Neural cell (in vitro differentiated cells): ENCODE data around the gene FN3K. TPM values are rescaled to one million over a fixed set of nuclear protein-coding genes. Genes with fewer than 3 reads are reported as not detected.

ENCODE experiments used
- H2AFZ ChIP-seq: fragments of 200-600, 300-800 bp; sonication (generic), shearing (Covaris generic); 2 replicates; pipeline ENCODE4 v1.6.0; 2014; ENCODE audit warnings: low read depth, mild to moderate bottlenecking, antibody characterized with exemption, low read length, moderate library complexity
- H3F3A ChIP-seq: fragments of 200-600 bp; shearing (Covaris generic); 2 replicates; pipeline ENCODE4 v1.6.1; 2016; ENCODE audit warnings: mild to moderate bottlenecking, moderate library complexity, mixed read lengths, antibody characterized with exemption, low read length; ENCODE audit not compliant: insufficient read depth, poor library complexity, severe bottlenecking
- H3K27ac ChIP-seq: fragments of 200-600, 300-800 bp; sonication (generic), shearing (Covaris generic); 2 replicates; pipeline ENCODE4 v1.5.1; 2014; ENCODE audit warnings: mild to moderate bottlenecking, low read length, moderate library complexity
- H3K27me3 ChIP-seq: fragments of 300-800, 200-600 bp; sonication (generic), shearing (Covaris generic); 2 replicates; pipeline ENCODE4 v1.6.0; 2014; ENCODE audit warnings: mild to moderate bottlenecking, low read depth, low read length, moderate library complexity; ENCODE audit not compliant: insufficient read depth
- H3K36me3 ChIP-seq: fragments of 300-800, 200-600 bp; sonication (generic), shearing (Covaris generic); 2 replicates; pipeline ENCODE4 v1.5.1; 2014; ENCODE audit warnings: mild to moderate bottlenecking, antibody characterized with exemption, low read length, moderate library complexity; ENCODE audit not compliant: insufficient read depth
- H3K4me2 ChIP-seq: fragments of 300-800, 200-600 bp; sonication (generic), shearing (Covaris generic); 2 replicates; pipeline ENCODE4 v1.6.0; 2014; ENCODE audit warnings: mild to moderate bottlenecking, low read length
- H3K4me3 ChIP-seq: fragments of 300-800, 200-600 bp; sonication (generic), shearing (Covaris generic); 2 replicates; pipeline ENCODE4 v1.5.1; 2014; ENCODE audit warnings: mild to moderate bottlenecking, low read length, moderate library complexity
- H3K79me2 ChIP-seq: fragments of 200-600 bp; shearing (Covaris generic); replicated peaks from 2 replicates; pipeline ENCODE4 v1.6.0; 2014; ENCODE audit warnings: mild to moderate bottlenecking, low read length, moderate library complexity; ENCODE audit not compliant: insufficient read depth
- H3K9ac ChIP-seq: fragments of 300-800, 200-600 bp; sonication (generic), shearing (Covaris generic); 2 replicates; pipeline ENCODE4 v1.6.1; 2016; ENCODE audit warnings: mild to moderate bottlenecking, low read length, mixed read lengths
- H3K9me2 ChIP-seq: fragments of 200-600 bp; shearing (Covaris generic); 2 replicates; pipeline ENCODE4 v1.6.1; 2016; ENCODE audit warnings: mild to moderate bottlenecking, low read length, mixed read lengths; ENCODE audit not compliant: insufficient read depth
- H3K9me3 ChIP-seq: fragments of 200-600, 300-800 bp; sonication (generic), shearing (Covaris generic); 2 replicates; pipeline ENCODE4 v1.6.1; 2016; ENCODE audit warnings: mild to moderate bottlenecking, mixed run types, low read length, moderate library complexity, mixed read lengths
- H4K20me1 ChIP-seq: fragments of 200-600 bp; shearing (Covaris generic); 2 replicates; pipeline ENCODE4 v1.6.1; 2016; ENCODE audit warnings: mild to moderate bottlenecking, mixed run types; ENCODE audit not compliant: insufficient read depth
- CTCF ChIP-seq: fragments of 450-650 bp; IDR thresholded peaks from 2 replicates; pipeline ENCODE4 v1.5.1; 2014; ENCODE audit warnings: antibody characterized with exemption, mild to moderate bottlenecking, moderate library complexity; ENCODE audit not compliant: poor library complexity, severe bottlenecking
- EP300 ChIP-seq: fragments of 450-650 bp; conservative IDR thresholded peaks from 2 replicates; pipeline ENCODE4 v1.6.1; 2014; ENCODE audit warnings: antibody characterized with exemption, mild to moderate bottlenecking, moderate library complexity; ENCODE audit not compliant: poor library complexity, severe bottlenecking
- EZH2 ChIP-seq: fragments of 200-600, 300-800 bp; shearing (Covaris generic), sonication (generic); IDR thresholded peaks from 2 replicates; pipeline ENCODE4 v1.6.1; 2014; ENCODE audit warnings: antibody characterized with exemption, low read length, borderline replicate concordance, mild to moderate bottlenecking; ENCODE audit not compliant: insufficient read depth, poor library complexity, severe bottlenecking
- MXI1 ChIP-seq: fragments of 450-650 bp; conservative IDR thresholded peaks from 2 replicates; pipeline ENCODE4 v1.6.1; 2014; ENCODE audit warnings: antibody characterized with exemption, mild to moderate bottlenecking; ENCODE audit not compliant: poor library complexity, severe bottlenecking
- POLR2AphosphoS5 ChIP-seq: IDR thresholded peaks from 2 replicates; pipeline ENCODE4 v1.6.1; 2012
- RAD21 ChIP-seq: fragments of 450-650 bp; conservative IDR thresholded peaks from 2 replicates; pipeline ENCODE4 v1.6.1; 2014; ENCODE audit warnings: antibody characterized with exemption, mild to moderate bottlenecking, moderate library complexity
- REST ChIP-seq: IDR thresholded peaks from 2 replicates; pipeline ENCODE4 v1.6.1; 2012; ENCODE audit warnings: borderline replicate concordance
- SMC3 ChIP-seq: fragments of 450-650 bp; conservative IDR thresholded peaks from 2 replicates; pipeline ENCODE4 v1.6.1; 2014; ENCODE audit warnings: antibody characterized with exemption, mild to moderate bottlenecking, moderate library complexity; ENCODE audit not compliant: poor library complexity
- TAF1 ChIP-seq: IDR thresholded peaks from 2 replicates; pipeline ENCODE4 v1.6.1; 2012; ENCODE audit warnings: low read depth
- polyA plus RNA-seq: library from polyadenylated mRNA; depleted of rRNA; stranded (reverse); fragments of >200 nt; gene quantifications from 2 replicates; pipeline ENCODE4 v1.2.3, GENCODE V29; 2014

The FN3K gene
- polyA plus RNA-seq, 1 donor from 2014 or later: 6.0 TPM

GRCh38 chr17:82722341-82723013, 12.9 kb upstream of the FN3K start:
- H3K79me2 ChIP-seq: peaks cover 5% of the 10 kb centered on the region
- no peaks in the 10 kb centered on the region for H3K9me3 ChIP-seq
- no peak overlapping the region for H3K4me3 ChIP-seq
- H3K9me2 ChIP-seq: no peaks in the 10 kb centered on the region
- no peak overlapping the region for H3K9ac ChIP-seq
- TF ChIP-seq EP300: no peak
- TF ChIP-seq POLR2AphosphoS5: no peak
- TF ChIP-seq EZH2: no peak
- no peak for TF ChIP-seq MXI1
- TF ChIP-seq CTCF: no peak
- TF ChIP-seq TAF1: no peak
- no peak for TF ChIP-seq RAD21
- TF ChIP-seq SMC3: no peak
- H3K4me2 ChIP-seq: no peak overlapping the region
- no peak overlapping the region for H2AFZ ChIP-seq
- no peak overlapping the region for H3K27ac ChIP-seq
- H3K27me3 ChIP-seq: no peaks in the 10 kb centered on the region
- no peaks in the 10 kb centered on the region for H3F3A ChIP-seq
- peaks cover 5% of the 10 kb centered on the region for H3K36me3 ChIP-seq
- H4K20me1 ChIP-seq: no peaks in the 10 kb centered on the region

GRCh38 chr17:82723169-82723807, 12.1 kb upstream of the FN3K start:
- Histone ChIP-seq H3K36me3 (peaks cover 5% of the 10 kb centered on the region), H3K79me2 (no peaks in the 10 kb centered on the region), H3K9ac (no peak overlapping the region), H3K9me2 (no peaks in the 10 kb centered on the region), H2AFZ (no peak overlapping the region), H4K20me1 (no peaks in the 10 kb centered on the region), H3F3A (no peaks in the 10 kb centered on the region), H3K27ac (no peak overlapping the region), H3K9me3 (no peaks in the 10 kb centered on the region), H3K27me3 (no peaks in the 10 kb centered on the region), H3K4me3 (no peak overlapping the region), H3K4me2 (no peak overlapping the region)
- TF ChIP-seq RAD21 (no peak), CTCF (no peak), TAF1 (no peak), POLR2AphosphoS5 (no peak), MXI1 (no peak), EZH2 (no peak), EP300 (no peak), REST (no peak), SMC3 (no peak)
